ENCODE results near the gene CDH1.

GRCh38 chr16:68732042-68732680, 4.9 kb upstream of the CDH1 start:
- TF ChIP-seq CTCF (conservative IDR thresholded peaks at IDR 0.05; ENCODE audit: low read depth in 2 of 2) (no peak), POLR2AphosphoS5 (IDR thresholded peaks at IDR 0.05; ENCODE audit: low read depth) (no peak), EZH2 (IDR thresholded peaks at IDR 0.05; ENCODE audit: low read depth, unreplicated experiment) (no peak), REST (IDR thresholded peaks at IDR 0.05; ENCODE audit: unreplicated experiment) (no peak), EZH2phosphoT487 (IDR thresholded peaks at IDR 0.05; ENCODE audit: unreplicated experiment) (no peak), JUNB (IDR thresholded peaks at IDR 0.05; ENCODE audit: unreplicated experiment) (no peak), CREB1 (CRISPR knock-in tag; IDR thresholded peaks at IDR 0.05; ENCODE audit: low read depth) (no peak), STAT1 (IDR thresholded peaks at IDR 0.05; ENCODE audit: unreplicated experiment) (no peak), NANOG (IDR thresholded peaks at IDR 0.05; ENCODE audit: borderline replicate concordance) (no peak), ZNF114 (CRISPR knock-in tag; IDR thresholded peaks at IDR 0.05) (no peak), ZNF331 (CRISPR knock-in tag; IDR thresholded peaks at IDR 0.05; ENCODE audit: low read depth) (no peak)

Measured in GM23338 (cell line).